ENCODE measurements around the gene CNTFR. TPM values are rescaled to one million over a fixed set of nuclear protein-coding genes. Genes with fewer than 3 reads are reported as not detected.

Gene CNTFR
- total RNA-seq, 1 experiment from 2014 or later = not detected

DNA sequence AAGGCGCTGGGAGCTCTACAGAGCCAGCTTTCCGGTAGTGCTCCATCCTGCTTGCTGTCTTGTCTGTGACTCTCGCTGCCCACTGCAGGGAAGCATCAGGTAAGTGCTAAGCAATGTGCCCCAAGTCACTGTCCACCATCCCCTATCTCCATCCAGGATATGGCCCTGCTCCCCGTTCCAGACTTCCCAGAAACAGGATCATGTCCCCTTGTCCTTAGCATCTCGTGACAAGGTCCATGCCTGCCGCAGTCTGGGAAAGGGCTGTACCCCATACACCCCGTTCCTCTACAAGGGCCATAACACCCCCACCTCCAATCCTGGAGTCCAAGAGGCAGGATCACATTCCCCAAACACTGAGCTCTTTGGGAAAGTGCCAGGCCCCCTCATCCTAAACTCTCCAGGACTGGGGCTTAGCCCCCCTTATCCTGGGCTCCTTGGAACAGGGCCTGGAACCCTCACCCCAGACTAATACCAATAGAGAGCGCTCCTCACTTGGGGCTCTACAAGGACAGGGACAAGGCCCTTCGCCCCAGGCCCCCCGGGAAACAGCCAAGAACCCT lies 21.8 kb upstream of the CNTFR start:
- TF ChIP-seq, protein P1, sequence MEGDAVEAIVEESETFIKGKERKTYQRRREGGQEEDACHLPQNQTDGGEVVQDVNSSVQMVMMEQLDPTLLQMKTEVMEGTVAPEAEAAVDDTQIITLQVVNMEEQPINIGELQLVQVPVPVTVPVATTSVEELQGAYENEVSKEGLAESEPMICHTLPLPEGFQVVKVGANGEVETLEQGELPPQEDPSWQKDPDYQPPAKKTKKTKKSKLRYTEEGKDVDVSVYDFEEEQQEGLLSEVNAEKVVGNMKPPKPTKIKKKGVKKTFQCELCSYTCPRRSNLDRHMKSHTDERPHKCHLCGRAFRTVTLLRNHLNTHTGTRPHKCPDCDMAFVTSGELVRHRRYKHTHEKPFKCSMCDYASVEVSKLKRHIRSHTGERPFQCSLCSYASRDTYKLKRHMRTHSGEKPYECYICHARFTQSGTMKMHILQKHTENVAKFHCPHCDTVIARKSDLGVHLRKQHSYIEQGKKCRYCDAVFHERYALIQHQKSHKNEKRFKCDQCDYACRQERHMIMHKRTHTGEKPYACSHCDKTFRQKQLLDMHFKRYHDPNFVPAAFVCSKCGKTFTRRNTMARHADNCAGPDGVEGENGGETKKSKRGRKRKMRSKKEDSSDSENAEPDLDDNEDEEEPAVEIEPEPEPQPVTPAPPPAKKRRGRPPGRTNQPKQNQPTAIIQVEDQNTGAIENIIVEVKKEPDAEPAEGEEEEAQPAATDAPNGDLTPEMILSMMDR (IDR thresholded peaks at IDR 0.05; ENCODE audit: unreplicated experiment) = no peak
- BruUV-seq (replicated peaks) = TSS peak; percentile 61
- CTCF ChIA-PET = interaction anchor here (0.6 to 8.8 kb wide), 8 partner anchors 12 to 245 kb away, joined by 3 to 113 read pairs (median 4); partner anchors contain the start of gene SIGMAR1
- Mint-ChIP-seq H3K36me3 (ENCODE audit: insufficient read depth, unreplicated experiment) (peaks cover 17% of the 10 kb centered on the region), H3K4me1 (ENCODE audit: insufficient read depth, unreplicated experiment) (peaks cover 14% of the 10 kb centered on the region), H3K9me3 (ENCODE audit: unreplicated experiment) (no peaks in the 10 kb centered on the region), H3K27me3 (ENCODE audit: insufficient read depth, unreplicated experiment) (no peaks in the 10 kb centered on the region), H3K4me3 (ENCODE audit: unreplicated experiment) (peak overlapping the region; percentile 91), H3K27ac (ENCODE audit: low read depth, unreplicated experiment) (peak overlapping the region; percentile 97)
- POLR2A ChIA-PET = interaction anchor here (0.5 to 2.4 kb wide), 8 partner anchors 9 to 355 kb away, joined by 3 to 21 read pairs (median 4); partner anchors contain the start of genes DCTN3 and SIGMAR1
- no peak for DNase-seq (ENCODE audit: unreplicated experiment)
- intact Hi-C loops (cut with micrococcal nuclease) = no loop called here

DNA sequence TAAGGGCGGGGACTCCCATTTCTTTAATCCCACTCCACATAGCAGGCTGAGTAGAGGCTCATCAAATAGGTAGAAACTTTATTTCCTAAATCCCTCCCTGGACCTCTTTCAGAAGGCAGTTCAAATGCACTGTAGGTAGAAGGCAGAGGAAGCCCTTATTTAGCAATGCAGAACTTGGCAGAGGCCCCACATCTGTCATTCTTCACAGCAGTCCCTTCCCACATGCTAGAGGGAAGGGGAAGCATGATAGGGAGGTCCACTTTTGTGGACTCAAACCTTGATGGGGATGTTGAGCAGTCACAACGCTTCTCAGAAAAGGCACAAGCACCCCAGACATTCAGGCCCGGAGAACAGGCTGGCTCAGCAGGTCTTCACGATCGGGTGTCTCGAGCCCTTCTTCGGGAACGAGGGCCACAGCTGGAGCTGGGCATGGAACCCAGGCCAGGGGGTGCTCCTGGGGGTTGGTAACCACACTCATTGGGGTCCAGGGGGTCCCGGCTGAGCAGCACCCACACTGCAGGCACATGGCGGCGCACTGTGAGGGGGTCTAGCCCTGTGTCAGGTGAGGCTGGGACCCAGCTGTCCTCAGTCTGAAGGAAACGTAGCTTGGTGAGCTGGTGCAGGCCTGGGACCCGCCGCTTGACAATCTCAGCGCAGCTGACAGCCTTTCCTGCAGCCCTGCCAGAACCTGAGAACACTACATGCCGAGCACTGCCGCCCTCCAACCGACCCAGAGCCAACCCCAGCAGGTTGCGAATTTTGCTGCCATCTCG lies 21.1 kb upstream of the CNTFR start:
- peak overlapping the region; percentile 91 for H3K4me3 Mint-ChIP-seq (ENCODE audit: unreplicated experiment)
- H3K36me3 Mint-ChIP-seq (ENCODE audit: insufficient read depth, unreplicated experiment) = peaks cover 12% of the 10 kb centered on the region
- BruUV-seq (replicated peaks) = no TSS peak
- POLR2A ChIA-PET = interaction anchor here (0.5 to 2.4 kb wide), 8 partner anchors 10 to 355 kb away, joined by 3 to 21 read pairs (median 4); partner anchors contain the start of genes DCTN3 and SIGMAR1
- TF ChIP-seq, protein P1 (IDR thresholded peaks at IDR 0.05; ENCODE audit: unreplicated experiment) = no peak
- peaks cover 14% of the 10 kb centered on the region for H3K4me1 Mint-ChIP-seq (ENCODE audit: insufficient read depth, unreplicated experiment)
- no peaks in the 10 kb centered on the region for H3K9me3 Mint-ChIP-seq (ENCODE audit: unreplicated experiment)
- DNase-seq (ENCODE audit: unreplicated experiment) = no peak
- H3K27ac Mint-ChIP-seq (ENCODE audit: low read depth, unreplicated experiment) = peak overlapping the region; percentile 97
- CTCF ChIA-PET = interaction anchor here (0.6 to 8.8 kb wide), 7 partner anchors 11 to 246 kb away, joined by 3 to 113 read pairs (median 4); partner anchors contain the start of gene SIGMAR1
- intact Hi-C loops (cut with micrococcal nuclease) = no loop called here
- H3K27me3 Mint-ChIP-seq (ENCODE audit: insufficient read depth, unreplicated experiment) = no peaks in the 10 kb centered on the region

DNA sequence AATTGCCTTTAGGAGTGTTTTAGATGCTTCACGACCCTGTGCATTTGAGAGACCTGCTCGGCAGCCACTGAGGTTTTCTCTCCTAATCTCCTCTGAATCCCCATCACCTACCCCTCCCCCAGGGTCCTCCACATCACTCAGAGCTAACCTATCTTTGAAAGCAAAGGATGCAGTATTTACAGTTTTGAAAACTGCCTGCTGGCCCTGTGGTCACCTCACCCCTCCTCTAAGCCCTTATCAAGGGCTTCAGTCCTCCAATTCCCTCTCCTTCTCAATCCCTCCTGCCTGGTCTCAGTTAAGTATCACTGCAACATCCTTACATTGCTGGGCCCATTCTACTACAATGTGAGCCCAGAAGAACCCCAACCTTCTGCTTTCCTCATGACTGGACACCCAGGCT lies 17.8 kb upstream of the CNTFR start:
- Mint-ChIP-seq H3K9me3 (ENCODE audit: unreplicated experiment) (no peaks in the 10 kb centered on the region), H3K27ac (ENCODE audit: low read depth, unreplicated experiment) (no peak overlapping the region), H3K4me1 (ENCODE audit: insufficient read depth, unreplicated experiment) (peaks cover 5% of the 10 kb centered on the region), H3K4me3 (ENCODE audit: unreplicated experiment) (no peak overlapping the region), H3K27me3 (ENCODE audit: insufficient read depth, unreplicated experiment) (no peaks in the 10 kb centered on the region), H3K36me3 (ENCODE audit: insufficient read depth, unreplicated experiment) (peaks cover 6% of the 10 kb centered on the region)
- POLR2A ChIA-PET = interaction anchor here (0.6 to 0.7 kb wide), 2 partner anchors 37 to 559 kb away, joined by 3 to 4 read pairs; no protein-coding TSS in a partner anchor
- intact Hi-C loops (cut with micrococcal nuclease) = loop anchor here (10.0 kb wide), 1 partner anchor 353 kb away; no protein-coding TSS in a partner anchor
- TF ChIP-seq, protein P1 (IDR thresholded peaks at IDR 0.05; ENCODE audit: unreplicated experiment) = no peak
- no TSS peak for BruUV-seq (replicated peaks)
- CTCF ChIA-PET = interaction anchor here (0.6 to 5.1 kb wide), 5 partner anchors 15 to 745 kb away, joined by 3 to 42 read pairs (median 10); no protein-coding TSS in a partner anchor
- DNase-seq (ENCODE audit: unreplicated experiment) = no peak

DNA sequence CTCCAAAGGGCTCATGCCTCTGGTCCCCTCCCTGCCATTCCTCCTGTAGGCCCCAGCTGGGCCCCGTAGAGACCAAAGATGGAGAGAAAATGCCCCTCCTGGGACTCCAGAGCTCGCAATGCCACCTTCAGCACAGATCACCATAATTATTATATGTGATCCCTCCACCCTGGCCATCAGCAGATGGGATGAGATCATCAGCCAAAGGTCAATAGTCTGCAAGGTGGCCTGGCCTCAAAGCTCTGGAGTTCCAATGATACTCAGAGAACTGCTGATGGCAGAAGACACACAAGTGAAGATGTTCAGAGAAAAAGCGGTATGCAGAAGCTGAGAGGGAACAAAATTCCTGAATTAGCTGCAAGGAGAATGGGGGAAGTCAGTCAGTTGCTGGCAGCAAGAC lies 17.4 kb upstream of the CNTFR start:
- CTCF ChIA-PET = interaction anchor here (0.6 to 5.1 kb wide), 6 partner anchors 15 to 894 kb away, joined by 3 to 42 read pairs (median 6); no protein-coding TSS in a partner anchor
- no peaks in the 10 kb centered on the region for H3K27me3 Mint-ChIP-seq (ENCODE audit: insufficient read depth, unreplicated experiment)
- TF ChIP-seq, protein P1 (IDR thresholded peaks at IDR 0.05; ENCODE audit: unreplicated experiment) = no peak

More for the DNA sequence above, 17.4 kb upstream of the CNTFR start:
- no peak overlapping the region for H3K4me3 Mint-ChIP-seq (ENCODE audit: unreplicated experiment)
- DNase-seq (ENCODE audit: unreplicated experiment) = no peak
- intact Hi-C loops (cut with micrococcal nuclease) = loop anchor here (10.0 kb wide), 1 partner anchor 352 kb away; no protein-coding TSS in a partner anchor
- no peak overlapping the region for H3K27ac Mint-ChIP-seq (ENCODE audit: low read depth, unreplicated experiment)
- no peaks in the 10 kb centered on the region for H3K9me3 Mint-ChIP-seq (ENCODE audit: unreplicated experiment)
- no TSS peak for BruUV-seq (replicated peaks)
- H3K36me3 Mint-ChIP-seq (ENCODE audit: insufficient read depth, unreplicated experiment) = peaks cover 6% of the 10 kb centered on the region
- POLR2A ChIA-PET = interaction anchor here (0.5 to 0.6 kb wide), 3 partner anchors 276 to 1157 kb away, joined by 3 read pairs; no protein-coding TSS in a partner anchor
- H3K4me1 Mint-ChIP-seq (ENCODE audit: insufficient read depth, unreplicated experiment) = peaks cover 5% of the 10 kb centered on the region
